Mesothelial cell of epicardium (in vitro differentiated cells): ENCODE results near the gene KDM2A. TPM values are rescaled to one million over a fixed set of nuclear protein-coding genes. Genes with fewer than 3 reads are reported as not detected.
"Not testable (repeated sequence)": the region's sequence is repeated elsewhere in the genome, so short reads cannot be mapped to it uniquely, and the experiment has no call there.

Source experiments
- DNase-seq, 2 experiments: peaks; one replicate each; pipeline ENCODE4 v3.0.0; 2021; ENCODE audit warnings: low spot score in 2 of 2; ENCODE audit not compliant: unreplicated experiment in 2 of 2
- H3K27ac Mint-ChIP-seq: 2 replicates; pipeline ENCODE4 v1.8.0; 2021; ENCODE audit warnings: mixed read lengths
- H3K27me3 Mint-ChIP-seq: 2 replicates; pipeline ENCODE4 v1.8.0; 2021; ENCODE audit warnings: low read depth, mixed read lengths
- H3K36me3 Mint-ChIP-seq: 2 replicates; pipeline ENCODE4 v1.8.0; 2021; ENCODE audit warnings: mixed read lengths
- H3K4me1 Mint-ChIP-seq: 2 replicates; pipeline ENCODE4 v1.8.0; 2021; ENCODE audit warnings: mixed read lengths
- H3K4me3 Mint-ChIP-seq: 2 replicates; pipeline ENCODE4 v1.8.0; 2021; ENCODE audit warnings: mild to moderate bottlenecking, moderate library complexity, mixed read lengths
- H3K9me3 Mint-ChIP-seq: 2 replicates; pipeline ENCODE4 v1.8.0; 2021; ENCODE audit warnings: mixed read lengths
- CTCF ChIP-seq: fragments of 200-600 bp; sonication (generic); IDR thresholded peaks from one replicate; pipeline ENCODE4 v1.5.0; 2021; ENCODE audit warnings: antibody characterized with exemption; ENCODE audit not compliant: unreplicated experiment
- total RNA-seq: library from RNA; stranded (reverse); gene quantifications from 3 replicates; pipeline ENCODE4 v1.2.1, GENCODE V29; 2021

Gene KDM2A
- total RNA-seq, 1 donor from 2014 or later, result 142 TPM

DNA sequence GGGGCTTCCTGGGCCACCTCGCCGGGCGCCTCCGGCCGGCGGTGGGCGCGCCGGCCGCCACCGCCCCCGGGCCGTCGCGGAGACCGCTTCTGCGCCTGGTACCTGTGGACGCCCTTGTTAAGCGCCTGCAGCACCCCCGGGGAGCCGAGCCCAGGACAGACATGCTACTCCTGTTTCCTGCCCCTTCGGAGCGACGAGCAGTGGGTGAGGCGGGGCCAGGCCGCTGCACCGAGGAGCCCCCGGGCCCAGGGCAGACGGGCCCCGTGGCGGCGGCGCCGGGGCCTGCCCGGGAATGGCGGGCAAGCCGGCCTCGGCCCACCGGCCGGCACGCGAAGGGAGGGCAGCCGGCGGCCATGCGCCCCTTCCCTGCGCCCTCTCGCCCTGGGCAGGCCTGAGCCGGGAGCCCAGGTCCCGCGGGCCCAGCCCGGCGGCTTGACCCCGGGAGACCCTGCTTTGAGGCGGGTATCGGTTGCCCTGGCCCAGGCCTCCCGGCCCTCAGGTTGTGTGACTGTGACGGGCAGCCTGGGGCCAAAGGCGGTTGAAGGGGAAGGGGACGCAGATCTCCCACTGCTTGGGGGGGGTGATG lies 789 bp upstream of the KDM2A start:
- no peaks in the 10 kb centered on the region for H3K9me3 Mint-ChIP-seq
- H3K27me3 Mint-ChIP-seq, result no peaks in the 10 kb centered on the region
- H3K27ac Mint-ChIP-seq, result peak overlapping the region; percentile 81
- peaks cover 37% of the 10 kb centered on the region for H3K4me1 Mint-ChIP-seq
- H3K36me3 Mint-ChIP-seq, result no peaks in the 10 kb centered on the region
- DNase-seq, result peak; percentile 41 to 69
- TF ChIP-seq CTCF, result no peak
- H3K4me3 Mint-ChIP-seq, result peak overlapping the region; percentile 50

DNA sequence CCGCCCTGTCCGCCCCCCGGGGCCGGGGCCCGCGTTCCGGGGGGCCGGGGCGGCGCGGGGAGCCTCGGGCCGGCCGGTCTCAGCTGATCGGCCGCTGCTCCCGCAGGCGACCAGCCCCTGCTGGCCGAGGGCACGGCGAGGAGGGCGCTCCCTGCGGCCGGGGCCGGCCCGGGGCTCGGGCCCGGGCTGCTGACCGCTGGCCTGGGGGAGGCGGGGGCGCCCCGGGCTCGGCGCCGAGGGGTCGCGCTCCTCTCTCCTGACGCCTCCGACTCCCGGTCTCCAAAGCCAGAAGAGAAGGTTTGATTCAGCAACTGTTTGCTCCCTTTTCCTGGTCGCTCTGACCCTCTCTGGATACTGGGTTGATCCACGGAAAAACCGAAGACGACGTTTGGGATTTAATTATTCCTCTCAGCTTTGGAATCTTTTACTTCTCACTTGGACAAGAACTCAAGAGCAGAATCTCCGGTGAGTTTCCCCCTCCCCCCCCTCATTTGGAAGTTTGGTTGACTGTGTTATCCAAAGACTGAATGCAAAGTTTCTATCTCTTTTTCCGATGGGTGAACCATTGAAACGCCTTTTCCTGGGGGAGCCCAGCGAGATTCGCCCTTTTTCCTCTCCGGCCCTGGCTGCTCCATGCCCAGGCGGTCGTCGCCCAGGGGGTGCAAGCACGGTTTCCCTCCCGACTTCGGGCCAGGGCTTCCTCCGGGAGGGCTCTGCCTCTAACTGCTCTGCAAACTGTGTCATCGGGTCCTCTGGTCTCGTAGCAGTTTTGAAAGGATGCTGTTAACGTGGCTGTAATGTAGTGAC lies 725 bp downstream of the KDM2A start:
- peak in 1 of 2 experiments; percentile 43 for DNase-seq
- Mint-ChIP-seq H3K4me3 (peak overlapping the region; percentile 99), H3K4me1 (peaks cover 43% of the 10 kb centered on the region), H3K27me3 (no peaks in the 10 kb centered on the region), H3K27ac (peak overlapping the region; percentile 99), H3K9me3 (no peaks in the 10 kb centered on the region), H3K36me3 (no peaks in the 10 kb centered on the region)
- no peak for TF ChIP-seq CTCF

- Mint-ChIP-seq H3K27ac (peak overlapping the region; percentile 99), H3K4me1 (peaks cover 43% of the 10 kb centered on the region), H3K4me3 (peak overlapping the region; percentile 99), H3K9me3 (no peaks in the 10 kb centered on the region), H3K36me3 (peaks cover 3% of the 10 kb centered on the region), H3K27me3 (no peaks in the 10 kb centered on the region)
- DNase-seq, result no peak
- no peak for TF ChIP-seq CTCF
Observed at GRCh38 chr11:67120456-67120855, 1.4 kb downstream of the KDM2A start.

GRCh38 chr11:67120881-67121710 lies 2.0 kb downstream of the KDM2A start:
- peak overlapping the region; percentile 99 for H3K4me3 Mint-ChIP-seq
- H3K9me3 Mint-ChIP-seq, result no peaks in the 10 kb centered on the region
- TF ChIP-seq CTCF, result no peak
- no peak for DNase-seq
- H3K4me1 Mint-ChIP-seq, result peaks cover 40% of the 10 kb centered on the region
- H3K27me3 Mint-ChIP-seq, result no peaks in the 10 kb centered on the region
- H3K27ac Mint-ChIP-seq, result peak overlapping the region; percentile 99
- peaks cover 3% of the 10 kb centered on the region for H3K36me3 Mint-ChIP-seq

DNA sequence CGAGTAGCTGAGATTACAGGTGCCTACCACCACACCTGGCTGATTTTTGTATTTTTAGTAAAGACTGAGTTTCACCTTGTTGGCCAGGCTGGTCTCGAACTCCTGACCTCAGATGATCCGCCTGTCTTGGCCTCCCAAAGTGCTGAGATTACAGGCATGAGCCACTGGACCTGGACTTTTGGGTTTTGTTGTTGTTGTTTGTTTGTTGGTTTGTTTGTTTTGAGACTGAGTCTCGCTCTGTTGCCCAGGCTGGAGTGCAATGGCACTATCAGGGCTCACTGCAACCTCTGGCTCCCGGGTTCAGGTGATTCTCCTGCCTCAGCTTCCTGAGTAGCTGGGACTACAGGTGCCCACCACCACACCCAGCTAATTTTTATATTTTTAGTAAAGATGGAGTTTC lies 4.7 kb downstream of the KDM2A start:
- Mint-ChIP-seq H3K27ac (peak overlapping the region; percentile 93), H3K4me1 (peaks cover 26% of the 10 kb centered on the region)
- H3K36me3 Mint-ChIP-seq, H3K4me3 Mint-ChIP-seq, H3K9me3 Mint-ChIP-seq, H3K27me3 Mint-ChIP-seq, DNase-seq: not testable (repeated sequence)

DNA sequence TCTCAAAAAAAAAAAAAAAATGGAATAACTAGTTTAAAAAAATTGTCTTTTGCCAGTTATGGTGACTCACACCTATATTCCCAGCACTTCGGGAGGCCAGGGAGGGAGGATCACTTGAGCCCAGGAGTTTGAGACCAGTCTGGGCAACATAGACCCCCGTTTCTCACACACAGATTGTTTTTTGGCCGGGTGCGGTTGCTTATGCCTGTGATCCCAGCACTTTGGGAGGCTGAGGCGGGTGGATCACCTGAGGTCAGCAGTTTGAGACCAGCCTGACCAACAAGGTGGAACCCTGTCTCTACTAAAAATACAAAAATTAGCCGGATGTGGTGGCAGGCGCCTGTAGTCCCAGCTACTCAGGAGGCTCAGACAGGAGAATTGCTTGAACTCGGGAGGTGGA lies 7.2 kb downstream of the KDM2A start:
- not testable (repeated sequence) for DNase-seq, H3K4me3 Mint-ChIP-seq

More for the DNA sequence above, 7.2 kb downstream of the KDM2A start:
- not testable (repeated sequence) for H3K27me3 Mint-ChIP-seq, H3K9me3 Mint-ChIP-seq, H3K27ac Mint-ChIP-seq
- H3K36me3 Mint-ChIP-seq, result peaks cover 15% of the 10 kb centered on the region
- peaks cover 19% of the 10 kb centered on the region for H3K4me1 Mint-ChIP-seq
